IMR-90 (cell line): ENCODE measurements around the gene VOPP1. TPM values are rescaled to one million over a fixed set of nuclear protein-coding genes. Genes with fewer than 3 reads are reported as not detected.

Experiments used
- ATAC-seq: fragments of 200-7000 bp; cut with Tn5 transposase; 2 replicates; pipeline ENCODE4 v1.9.1; 2020; ENCODE audit warnings: low read depth, mild to moderate bottlenecking, moderate library complexity
- BruUV-seq: library from RNA; stranded (reverse); fragments of 400-500 nt; replicated peaks from 2 replicates; lab custom pipeline; 2021; lab: Mats Ljungman, UMichigan
- CTCF ChIA-PET: fragments of 300-600 bp; formaldehyde crosslinking; extraction: SDS; loops from one replicate; lab custom pipeline; 2021; ENCODE audit warnings: antibody characterized with exemption; lab: Yijun Ruan, JAX
- POLR2A ChIA-PET: fragments of 300-600 bp; sonication (Branson Sonifier 250); formaldehyde crosslinking; loops from one replicate; lab custom pipeline; 2022; ENCODE audit warnings: antibody characterized with exemption; ENCODE audit not compliant: unreplicated experiment; lab: Charles Lee
- DNase-seq: peaks from one replicate; pipeline ENCODE4 v3.0.0; 2013
- H2AFZ ChIP-seq: replicated peaks from 2 replicates; pipeline ENCODE3; 2013; ENCODE audit warnings: low read length, mild to moderate bottlenecking; ENCODE audit not compliant: poor library complexity
- H2AK5ac ChIP-seq: 2 replicates; pipeline ENCODE4 v1.6.1; 2013; ENCODE audit warnings: low read depth, low read length, inconsistent platforms
- H2AK9ac ChIP-seq: replicated peaks from 2 replicates; pipeline ENCODE3; 2013; ENCODE audit warnings: mild to moderate bottlenecking, low read depth, low read length, moderate library complexity; ENCODE audit not compliant: poor library complexity
- H2BK120ac ChIP-seq: 2 replicates; pipeline ENCODE4 v1.6.1; 2013; ENCODE audit warnings: low read depth, low read length, inconsistent platforms
- H2BK15ac ChIP-seq: 3 replicates; pipeline ENCODE4 v1.6.1; 2013; ENCODE audit warnings: low read depth, low read length, inconsistent platforms
- H2BK20ac ChIP-seq: 2 replicates; pipeline ENCODE4 v1.6.1; 2013; ENCODE audit warnings: low read depth, mild to moderate bottlenecking, inconsistent platforms, low read length, moderate library complexity
- H2BK5ac ChIP-seq: 2 replicates; pipeline ENCODE4 v1.6.1; 2013; ENCODE audit warnings: mild to moderate bottlenecking, low read depth, low read length, inconsistent platforms; ENCODE audit not compliant: poor library complexity, severe bottlenecking
- H3K14ac ChIP-seq: replicated peaks from 2 replicates; pipeline ENCODE4 v1.6.1; 2013; ENCODE audit warnings: low read depth, low read length, inconsistent platforms
- H3K18ac ChIP-seq: 2 replicates; pipeline ENCODE4 v1.6.1; 2013; ENCODE audit warnings: low read depth, low read length, control low read depth
- H3K23ac ChIP-seq: 2 replicates; pipeline ENCODE4 v1.6.1; 2013; ENCODE audit warnings: low read depth, low read length, inconsistent platforms
- H3K27ac ChIP-seq: 2 replicates; pipeline ENCODE4 v1.5.1; 2013; ENCODE audit warnings: mild to moderate bottlenecking, control low read depth, low read length; ENCODE audit not compliant: insufficient read depth
- H3K27me3 ChIP-seq: 2 replicates; pipeline ENCODE4 v1.6.1; 2013; ENCODE audit warnings: low read length; ENCODE audit not compliant: control insufficient read depth, insufficient read depth
- H3K36me3 ChIP-seq: 2 replicates; pipeline ENCODE4 v1.6.1; 2013; ENCODE audit warnings: low read length, mixed read lengths; ENCODE audit not compliant: control insufficient read depth, insufficient read depth
- H3K4ac ChIP-seq: 2 replicates; pipeline ENCODE4 v1.6.1; 2013; ENCODE audit warnings: low read depth, low read length, inconsistent platforms
- H3K4me1 ChIP-seq: 2 replicates; pipeline ENCODE4 v1.6.1; 2013; ENCODE audit warnings: low read length, mixed read lengths; ENCODE audit not compliant: control insufficient read depth, insufficient read depth
- H3K4me2 ChIP-seq: 2 replicates; pipeline ENCODE4 v1.6.1; 2013; ENCODE audit warnings: low read depth, mild to moderate bottlenecking, control low read depth, low read length, moderate library complexity
- H3K4me3 ChIP-seq: 2 replicates; pipeline ENCODE4 v1.5.1; 2013; ENCODE audit warnings: low read depth, mild to moderate bottlenecking, control low read depth, low read length, moderate library complexity; ENCODE audit not compliant: insufficient read depth
- H3K56ac ChIP-seq: 2 replicates; pipeline ENCODE4 v1.6.1; 2013; ENCODE audit warnings: low read length, inconsistent platforms; ENCODE audit not compliant: insufficient read depth; ENCODE audit errors: extremely low read depth
- H3K79me1 ChIP-seq, 2 experiments: 2 replicates each; pipeline ENCODE4 v1.6.1; 2013; ENCODE audit warnings: low read length in 2 of 2, inconsistent platforms in 1 of 2, low read depth in 1 of 2
- H3K9ac ChIP-seq: 2 replicates; pipeline ENCODE4 v1.6.1; 2013; ENCODE audit warnings: low read depth, low read length, control low read depth
- H3K9me1 ChIP-seq: 2 replicates; pipeline ENCODE4 v1.6.1; 2013; ENCODE audit warnings: low read length, inconsistent platforms; ENCODE audit not compliant: insufficient read depth
- H3K9me3 ChIP-seq: 2 replicates; pipeline ENCODE4 v1.6.1; 2013; ENCODE audit warnings: low read length; ENCODE audit not compliant: control insufficient read depth, insufficient read depth
- H4K20me1 ChIP-seq: 2 replicates; pipeline ENCODE4 v1.6.1; 2013; ENCODE audit warnings: low read length, inconsistent platforms; ENCODE audit not compliant: insufficient read depth
- H4K5ac ChIP-seq: 2 replicates; pipeline ENCODE4 v1.6.1; 2013; ENCODE audit warnings: mild to moderate bottlenecking, low read depth, low read length, control low read depth
- H4K8ac ChIP-seq, 2 experiments: 2 replicates each; pipeline ENCODE4 v1.6.1; 2013; ENCODE audit warnings: low read depth in 2 of 2, low read length in 2 of 2, control low read depth in 1 of 2, inconsistent platforms in 1 of 2
- H4K91ac ChIP-seq: 2 replicates; pipeline ENCODE4 v1.6.1; 2013; ENCODE audit warnings: low read depth, low read length, inconsistent platforms; ENCODE audit not compliant: insufficient read depth
- BHLHE40 ChIP-seq: fragments of 150-350 bp; IDR thresholded peaks from 2 replicates; pipeline ENCODE4 v1.6.1; 2016; ENCODE audit warnings: mild to moderate bottlenecking, low read depth, low read length
- CEBPB ChIP-seq: IDR thresholded peaks from 2 replicates; pipeline ENCODE4 v1.6.1; 2012; ENCODE audit warnings: low read depth, low read length, improper control_type of control experiment
- CHD1 ChIP-seq: IDR thresholded peaks from 2 replicates; pipeline ENCODE4 v1.6.1; 2012; ENCODE audit warnings: low read depth, low read length, improper control_type of control experiment
- CTCF ChIP-seq: conservative IDR thresholded peaks from 2 replicates; pipeline ENCODE4 v1.5.1; 2012; ENCODE audit warnings: mild to moderate bottlenecking, low read depth, low read length, improper control_type of control experiment
- ELK1 ChIP-seq: fragments of 150-350 bp; IDR thresholded peaks from 2 replicates; pipeline ENCODE4 v1.6.1; 2016; ENCODE audit warnings: low read depth, mild to moderate bottlenecking, low read length, moderate library complexity, borderline replicate concordance
- FOS ChIP-seq: fragments of 150-350 bp; IDR thresholded peaks from 2 replicates; pipeline ENCODE4 v1.6.1; 2016; ENCODE audit warnings: low read depth, low read length
- MAFK ChIP-seq: IDR thresholded peaks from 2 replicates; pipeline ENCODE4 v1.6.1; 2012; ENCODE audit warnings: low read depth, low read length, improper control_type of control experiment
- MAZ ChIP-seq: IDR thresholded peaks from 2 replicates; pipeline ENCODE4 v1.6.1; 2012; ENCODE audit warnings: low read depth, mild to moderate bottlenecking, low read length, improper control_type of control experiment, moderate library complexity, borderline replicate concordance
- MXI1 ChIP-seq: IDR thresholded peaks from 2 replicates; pipeline ENCODE4 v1.6.1; 2012; ENCODE audit warnings: low read depth, mild to moderate bottlenecking, low read length, moderate library complexity, borderline replicate concordance
- NFE2L2 ChIP-seq: fragments of 150-350 bp; IDR thresholded peaks from 2 replicates; pipeline ENCODE4 v1.6.1; 2016; ENCODE audit warnings: low read depth, mild to moderate bottlenecking, low read length
- POLR2A ChIP-seq: IDR thresholded peaks from 2 replicates; pipeline ENCODE4 v1.6.1; 2012; ENCODE audit warnings: mild to moderate bottlenecking, low read depth, low read length
- RAD21 ChIP-seq: IDR thresholded peaks from 2 replicates; pipeline ENCODE4 v1.6.1; 2012; ENCODE audit warnings: low read length, improper control_type of control experiment
- RCOR1 ChIP-seq: IDR thresholded peaks from 2 replicates; pipeline ENCODE4 v1.6.1; 2012; ENCODE audit warnings: mild to moderate bottlenecking, low read length, improper control_type of control experiment; ENCODE audit not compliant: insufficient replicate concordance
- RFX5 ChIP-seq: IDR thresholded peaks from 2 replicates; pipeline ENCODE4 v1.8.0; 2012; ENCODE audit warnings: low read depth, mild to moderate bottlenecking, low read length, moderate library complexity
- SMC3 ChIP-seq: fragments of 150-350 bp; IDR thresholded peaks from 2 replicates; pipeline ENCODE4 v1.6.1; 2016; ENCODE audit warnings: low read depth, mild to moderate bottlenecking, antibody characterized with exemption, low read length, moderate library complexity
- USF2 ChIP-seq: fragments of 150-350 bp; IDR thresholded peaks from 2 replicates; pipeline ENCODE4 v1.6.1; 2017; ENCODE audit warnings: mild to moderate bottlenecking, antibody characterized with exemption, low read length, low read depth
- whole genome bisulfite sequencing, 2 experiments: methylation state at CpG; one replicate each; pipeline versions ENCODE4 v1.1.5 to v1.1.7; 2013; ENCODE audit warnings: missing lambda C conversion rate in 2 of 2; ENCODE audit not compliant: insufficient read length in 1 of 2; ENCODE audit errors: extremely low coverage in 2 of 2; 5-methylcytosine and 5-hydroxymethylcytosine counted together
- dilution Hi-C: fragments of 300-500 bp; cut with HindIII; formaldehyde crosslinking; loops from one replicate; pipeline ENCODE4 v1.14.3; 2018; ENCODE audit warnings: low sequenced_read_pairs; ENCODE audit not compliant: unreplicated experiment
- in situ Hi-C: fragments of 300-500 bp; cut with MboI; formaldehyde crosslinking; loops from 3 replicates; pipeline ENCODE4 v1.14.3; 2019; ENCODE audit warnings: low sequenced_read_pairs, inconsistent platforms, mixed read lengths
- intact Hi-C: fragments of 100-400 bp; cut with micrococcal nuclease; formaldehyde crosslinking; loops from 2 replicates; pipeline ENCODE4 v1.10.0; 2022
- polyA plus RNA-seq, 3 experiments: library from polyadenylated mRNA; depleted of rRNA; stranded (reverse); fragments of >200 nt; gene quantifications; 2 replicates each; pipeline ENCODE4 v1.2.3, GENCODE V29; 2012; ENCODE audit warnings: low replicate concordance in 1 of 3
- total RNA-seq: library from RNA; depleted of rRNA; stranded (reverse); fragments of >200 nt; gene quantifications from 2 replicates; pipeline ENCODE4 v1.2.3, GENCODE V29; 2012

Gene VOPP1
- total and polyA plus RNA-seq, 2 of the 4 experiments (the other 2 are of a cell fraction), result 60.2 to 94.5 TPM

GRCh38 chr7:55575733-55576132 lies 3.4 kb upstream of the VOPP1 start:
- no peak overlapping the region for H2AK9ac ChIP-seq
- no peak overlapping the region for H3K23ac ChIP-seq
- intact Hi-C loops, result loop anchor here (10.0 kb wide), 1 partner anchor 801 kb away; no protein-coding TSS in a partner anchor
- H2BK15ac ChIP-seq, result no peak overlapping the region
- no peak for ATAC-seq
- dilution Hi-C loops, result no loop called here
- no peak overlapping the region for H4K91ac ChIP-seq
- ChIA-PET POLR2A (no interaction called here), CTCF (no interaction called here)
- no peak overlapping the region for H3K4ac ChIP-seq
- no peak overlapping the region for H3K27ac ChIP-seq
- H3K4me2 ChIP-seq, result no peak overlapping the region
- WGBS, 2 experiments, result 73% methylated on average over 2 of the region's 4 CpGs; no CpG with 5 or more reads in 1 of the 2 experiments
- H4K20me1 ChIP-seq, result no peaks in the 10 kb centered on the region
- no peaks in the 10 kb centered on the region for H3K9me3 ChIP-seq
- no peak overlapping the region for H3K56ac ChIP-seq
- no peak overlapping the region for H3K14ac ChIP-seq
- H4K8ac ChIP-seq, result no peak overlapping the region
- H3K36me3 ChIP-seq, result no peaks in the 10 kb centered on the region
- no peak overlapping the region for H2AFZ ChIP-seq
- no peak for DNase-seq
- no peak overlapping the region for H2BK5ac ChIP-seq
- H2BK120ac ChIP-seq, result no peak overlapping the region
- H3K79me1 ChIP-seq, result peaks cover 3 to 19% of the 10 kb centered on the region in 2 experiments; a peak in 3 of 4 replicates
- no peak overlapping the region for H3K9ac ChIP-seq
- no peaks in the 10 kb centered on the region for H3K27me3 ChIP-seq
- no peak overlapping the region for H3K4me3 ChIP-seq
- H2BK20ac ChIP-seq, result no peak overlapping the region
- H4K5ac ChIP-seq, result no peak overlapping the region
- in situ Hi-C loops, result no loop called here
- H2AK5ac ChIP-seq, result no peak overlapping the region
- H3K18ac ChIP-seq, result no peak overlapping the region
- TF ChIP-seq CEBPB (no peak), MAFK (no peak), RCOR1 (no peak), RAD21 (no peak), USF2 (no peak), SMC3 (no peak), NFE2L2 (no peak), CHD1 (no peak), BHLHE40 (no peak), FOS (no peak), CTCF (no peak), RFX5 (no peak), MXI1 (no peak), ELK1 (no peak), POLR2A (no peak), MAZ (no peak)
- peaks cover 17% of the 10 kb centered on the region for H3K4me1 ChIP-seq
- peaks cover 14% of the 10 kb centered on the region; the same call in 1 of the 2 replicates for H3K9me1 ChIP-seq
- BruUV-seq, result no TSS peak
